Cerebellar cortex (tissue), 1 donor: ENCODE measurements around the gene NOS1AP.
"Not testable (repeated sequence)": the region's sequence is repeated elsewhere in the genome, so short reads cannot be mapped to it uniquely, and the experiment has no call there.

ENCODE experiments used
- DNase-seq: peaks from one replicate; pipeline ENCODE4 v3.0.0-alpha.2; 2015; ENCODE audit warnings: low spot score

Gene NOS1AP

GRCh38 chr1:162059721-162060120, 9.8 kb upstream of the NOS1AP start:
- no peak for DNase-seq

- no peak for DNase-seq
Observed at GRCh38 chr1:162060314-162060713, 9.2 kb upstream of the NOS1AP start.

GRCh38 chr1:162062542-162063015, 6.9 kb upstream of the NOS1AP start:
- DNase-seq, result peak; percentile 5

- DNase-seq, result no peak
Observed at GRCh38 chr1:162065016-162065415, 4.5 kb upstream of the NOS1AP start.

- not testable (repeated sequence) for DNase-seq
Observed at GRCh38 chr1:162066836-162067235, 2.7 kb upstream of the NOS1AP start.

GRCh38 chr1:162067466-162067865, 2.0 kb upstream of the NOS1AP start:
- no peak for DNase-seq

- DNase-seq, result no peak
Observed at GRCh38 chr1:162068301-162068700, 1.2 kb upstream of the NOS1AP start.

- DNase-seq, result peak; percentile 33
Observed at GRCh38 chr1:162070094-162070748, 730 bp downstream of the NOS1AP start.

- DNase-seq, result peak; percentile 42
Observed at GRCh38 chr1:162070825-162071224, 1.3 kb downstream of the NOS1AP start.

- DNase-seq, result no peak
Observed at GRCh38 chr1:162072740-162073139, 3.2 kb downstream of the NOS1AP start.

- DNase-seq, result no peak
Observed at GRCh38 chr1:162074276-162075005, 5.0 kb downstream of the NOS1AP start.

- no peak for DNase-seq
Observed at GRCh38 chr1:162075862-162076261, 6.4 kb downstream of the NOS1AP start.

GRCh38 chr1:162077648-162078299, 8.3 kb downstream of the NOS1AP start:
- no peak for DNase-seq

GRCh38 chr1:162079030-162079429, 9.5 kb downstream of the NOS1AP start:
- DNase-seq, result no peak

- no peak for DNase-seq
Observed at GRCh38 chr1:162080472-162081015, 11.1 kb downstream of the NOS1AP start.

- DNase-seq, result no peak
Observed at GRCh38 chr1:162081316-162081715, 11.8 kb downstream of the NOS1AP start.

- not testable (repeated sequence) for DNase-seq
Observed at GRCh38 chr1:162082080-162082479, 12.6 kb downstream of the NOS1AP start.

- DNase-seq, result no peak
Observed at GRCh38 chr1:162083273-162083672, 13.8 kb downstream of the NOS1AP start.

- DNase-seq, result no peak
Observed at GRCh38 chr1:162085991-162086390, 16.5 kb downstream of the NOS1AP start.

- DNase-seq, result no peak
Observed at GRCh38 chr1:162087111-162087510, 17.6 kb downstream of the NOS1AP start.

GRCh38 chr1:162087574-162087973, 18.1 kb downstream of the NOS1AP start:
- DNase-seq, result no peak

GRCh38 chr1:162088281-162088969, 18.9 kb downstream of the NOS1AP start:
- DNase-seq, result no peak
